ENCODE results near the gene FGD2.

GRCh38 chr6:36984581-36985416 lies 20.7 kb upstream of the FGD2 start:
- no peak for TF ChIP-seq CTCF (IDR thresholded peaks at IDR 0.05; ENCODE audit: borderline replicate concordance, extremely low read depth, low read length, poor library complexity, severe bottlenecking)
- no peak for TF ChIP-seq EZH2 (IDR thresholded peaks at IDR 0.05; ENCODE audit: borderline replicate concordance, low read depth, low read length, severe bottlenecking)

Measured in DND-41 (cell line).